ENCODE measurements around the gene NUP54. TPM values are rescaled to one million over a fixed set of nuclear protein-coding genes. Genes with fewer than 3 reads are reported as not detected.

The NUP54 gene
- total RNA-seq, 1 experiment from 2014 or later: 29.2 TPM

GRCh38 chr4:76153356-76153755 is 5.2 kb upstream of the NUP54 start:
- no peaks in the 10 kb centered on the region for H3K4me1 ChIP-seq (ENCODE audit: insufficient read depth, low read length)
- intact Hi-C loops (cut with micrococcal nuclease): no loop called here
- no peak for ATAC-seq
- ChIA-PET CTCF (no interaction called here), POLR2A (ENCODE audit: unreplicated experiment) (no interaction called here)
- H3K4me2 ChIP-seq (ENCODE audit: low read length): no peak overlapping the region
- H3K79me2 ChIP-seq (ENCODE audit: low read length): peaks cover 11% of the 10 kb centered on the region
- no peak overlapping the region for H3K9ac ChIP-seq (ENCODE audit: low read length)
- BruUV-seq (replicated peaks): no TSS peak
- H3K27me3 ChIP-seq (ENCODE audit: low read length): no peaks in the 10 kb centered on the region
- no peaks in the 10 kb centered on the region for H3K9me2 ChIP-seq (replicated peaks; ENCODE audit: low read length)
- no peak overlapping the region for H3K27ac ChIP-seq (ENCODE audit: low read length)
- H2AFZ ChIP-seq (ENCODE audit: low read length): no peak overlapping the region
- no peaks in the 10 kb centered on the region for H4K20me1 ChIP-seq (ENCODE audit: low read length)
- no peaks in the 10 kb centered on the region for H3K36me3 ChIP-seq (ENCODE audit: low read depth, low read length)
- DNase-seq: no peak
- H3K9me3 ChIP-seq (ENCODE audit: low read length): no peaks in the 10 kb centered on the region
- TF ChIP-seq CTCF (conservative IDR thresholded peaks at IDR 0.05; ENCODE audit: low read depth, low read length) (no peak), EZH2 (IDR thresholded peaks at IDR 0.05; ENCODE audit: low read length, unreplicated experiment) (no peak), EZH2phosphoT487 (IDR thresholded peaks at IDR 0.05; ENCODE audit: borderline replicate concordance, low read length) (no peak)
- H3K4me3 ChIP-seq (ENCODE audit: low read length): no peak overlapping the region
- H3F3A ChIP-seq (ENCODE audit: low read length, unreplicated experiment): no peaks in the 10 kb centered on the region

GRCh38 chr4:76147454-76148141 is 599 bp downstream of the NUP54 start:
- TF ChIP-seq EZH2 (IDR thresholded peaks at IDR 0.05; ENCODE audit: low read length, unreplicated experiment) (no peak), CTCF (conservative IDR thresholded peaks at IDR 0.05; ENCODE audit: low read depth, low read length) (no peak), EZH2phosphoT487 (IDR thresholded peaks at IDR 0.05; ENCODE audit: borderline replicate concordance, low read length) (no peak)
- Histone ChIP-seq H3K4me1 (ENCODE audit: insufficient read depth, low read length) (peaks cover 16% of the 10 kb centered on the region), H4K20me1 (ENCODE audit: low read length) (peaks cover 25% of the 10 kb centered on the region), H3K79me2 (ENCODE audit: low read length) (peaks cover 58% of the 10 kb centered on the region), H3F3A (ENCODE audit: low read length, unreplicated experiment) (no peaks in the 10 kb centered on the region), H3K9ac (ENCODE audit: low read length) (peak overlapping the region; percentile 96), H3K4me3 (ENCODE audit: low read length) (peak overlapping the region; percentile 91), H2AFZ (ENCODE audit: low read length) (peak overlapping the region; percentile 92), H3K27ac (ENCODE audit: low read length) (peak overlapping the region; percentile 56), H3K9me2 (replicated peaks; ENCODE audit: low read length) (no peaks in the 10 kb centered on the region), H3K4me2 (ENCODE audit: low read length) (peak overlapping the region; percentile 95), H3K27me3 (ENCODE audit: low read length) (no peaks in the 10 kb centered on the region), H3K9me3 (ENCODE audit: low read length) (no peaks in the 10 kb centered on the region), H3K36me3 (ENCODE audit: low read depth, low read length) (peaks cover 7% of the 10 kb centered on the region)
- BruUV-seq (replicated peaks): no TSS peak
- ATAC-seq: peak; percentile 90
- POLR2A ChIA-PET (ENCODE audit: unreplicated experiment): interaction anchor here (0.6 kb wide), 1 partner anchor 153 kb away, joined by 3 read pairs; no protein-coding TSS in a partner anchor
- peak; percentile 58 for DNase-seq
- intact Hi-C loops (cut with micrococcal nuclease): no loop called here
- CTCF ChIA-PET: no interaction called here

GRCh38 chr4:76144546-76144945 is 3.7 kb downstream of the NUP54 start:
- Histone ChIP-seq H3K27me3 (ENCODE audit: low read length) (no peaks in the 10 kb centered on the region), H4K20me1 (ENCODE audit: low read length) (peaks cover 25% of the 10 kb centered on the region), H3K9ac (ENCODE audit: low read length) (no peak overlapping the region), H3K9me3 (ENCODE audit: low read length) (no peaks in the 10 kb centered on the region), H3K79me2 (ENCODE audit: low read length) (peaks cover 75% of the 10 kb centered on the region), H3K4me1 (ENCODE audit: insufficient read depth, low read length) (peaks cover 16% of the 10 kb centered on the region), H3K9me2 (replicated peaks; ENCODE audit: low read length) (no peaks in the 10 kb centered on the region), H2AFZ (ENCODE audit: low read length) (no peak overlapping the region), H3K4me3 (ENCODE audit: low read length) (no peak overlapping the region), H3F3A (ENCODE audit: low read length, unreplicated experiment) (no peaks in the 10 kb centered on the region), H3K36me3 (ENCODE audit: low read depth, low read length) (peaks cover 31% of the 10 kb centered on the region), H3K27ac (ENCODE audit: low read length) (no peak overlapping the region), H3K4me2 (ENCODE audit: low read length) (no peak overlapping the region)
- POLR2A ChIA-PET (ENCODE audit: unreplicated experiment): no interaction called here
- intact Hi-C loops (cut with micrococcal nuclease): no loop called here
- BruUV-seq (replicated peaks): no TSS peak
- ATAC-seq: no peak
- TF ChIP-seq EZH2 (IDR thresholded peaks at IDR 0.05; ENCODE audit: low read length, unreplicated experiment) (no peak), EZH2phosphoT487 (IDR thresholded peaks at IDR 0.05; ENCODE audit: borderline replicate concordance, low read length) (no peak), CTCF (conservative IDR thresholded peaks at IDR 0.05; ENCODE audit: low read depth, low read length) (no peak)
- no peak for DNase-seq
- CTCF ChIA-PET: no interaction called here
